GM10847 (cell line): ENCODE data around the gene KPTN.

Experiments used
- POLR2A ChIP-seq: IDR thresholded peaks from 2 replicates; pipeline ENCODE4 v1.6.1; 2011; ENCODE audit not compliant: insufficient read length; ENCODE audit errors: extremely low read depth

KPTN gene

GRCh38 chr19:47443331-47443730, 40.7 kb downstream of the KPTN start:
- TF ChIP-seq POLR2A: no peak

- no peak for TF ChIP-seq POLR2A
Measured at GRCh38 chr19:47438793-47439220, 45.2 kb downstream of the KPTN start.

GRCh38 chr19:47437500-47437899, 46.5 kb downstream of the KPTN start:
- TF ChIP-seq POLR2A: no peak

- no peak for TF ChIP-seq POLR2A
Measured at GRCh38 chr19:47436712-47437401, 47.2 kb downstream of the KPTN start.

- no peak for TF ChIP-seq POLR2A
Measured at GRCh38 chr19:47435883-47436417, 48.1 kb downstream of the KPTN start.

- TF ChIP-seq POLR2A: no peak
Measured at GRCh38 chr19:47435196-47435595, 48.8 kb downstream of the KPTN start.

- no peak for TF ChIP-seq POLR2A
Measured at GRCh38 chr19:47434088-47434487, 49.9 kb downstream of the KPTN start.

GRCh38 chr19:47433121-47433520, 50.9 kb downstream of the KPTN start:
- TF ChIP-seq POLR2A: no peak

- TF ChIP-seq POLR2A: no peak
Measured at GRCh38 chr19:47432499-47432898, 51.5 kb downstream of the KPTN start.

- no peak for TF ChIP-seq POLR2A
Measured at GRCh38 chr19:47432091-47432490, 51.9 kb downstream of the KPTN start.

GRCh38 chr19:47430041-47430802, 53.8 kb downstream of the KPTN start:
- TF ChIP-seq POLR2A: no peak

GRCh38 chr19:47429140-47429793, 54.8 kb downstream of the KPTN start:
- no peak for TF ChIP-seq POLR2A

- TF ChIP-seq POLR2A: no peak
Measured at GRCh38 chr19:47428177-47428894, 55.7 kb downstream of the KPTN start.

- TF ChIP-seq POLR2A: no peak
Measured at GRCh38 chr19:47427241-47428176, 56.5 kb downstream of the KPTN start.
